ENCODE results near the gene RAB7B. TPM values are rescaled to one million over a fixed set of nuclear protein-coding genes. Genes with fewer than 3 reads are reported as not detected.

Gene RAB7B
- total RNA-seq, 1 experiment from 2014 or later: not detected

DNA sequence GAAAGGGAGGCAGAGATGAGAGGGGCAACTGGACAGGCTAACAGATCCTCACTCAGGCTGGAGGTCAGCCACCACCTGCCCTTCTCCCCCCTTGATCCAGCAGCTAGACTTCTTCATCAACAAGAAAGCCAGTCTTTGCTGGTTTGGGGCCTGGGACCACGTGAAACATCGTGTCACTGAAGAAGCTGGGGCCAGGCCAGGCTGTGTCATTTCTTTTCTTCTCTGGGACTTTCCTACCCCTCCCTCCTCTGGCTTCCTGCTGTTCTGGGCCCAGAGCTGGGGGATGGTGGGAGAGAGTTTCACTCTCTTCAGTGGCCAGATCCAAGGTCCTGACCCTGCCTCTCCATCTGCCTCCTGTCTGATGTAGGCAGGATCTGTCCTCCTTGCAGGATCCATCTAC is 41.8 kb downstream of the RAB7B start:
- H3K9me2 ChIP-seq (replicated peaks; ENCODE audit: insufficient read depth, low read length): no peaks in the 10 kb centered on the region
- H3K9me3 ChIP-seq (ENCODE audit: low read length): no peaks in the 10 kb centered on the region
- H3K4me1 ChIP-seq (ENCODE audit: low read length): peaks cover 9% of the 10 kb centered on the region
- H3K36me3 ChIP-seq (ENCODE audit: insufficient read depth, low read length): no peaks in the 10 kb centered on the region
- no peak for DNase-seq
- no peaks in the 10 kb centered on the region for H3K79me2 ChIP-seq (ENCODE audit: low read length)
- H3K9ac ChIP-seq (ENCODE audit: low read length): no peak overlapping the region
- H3K4me3 ChIP-seq (ENCODE audit: low read length): no peak overlapping the region
- H3K27ac ChIP-seq (ENCODE audit: low read length): no peak overlapping the region
- no peaks in the 10 kb centered on the region for H4K20me1 ChIP-seq (ENCODE audit: insufficient read depth, low read depth, low read length)
- no peaks in the 10 kb centered on the region for H3K27me3 ChIP-seq (ENCODE audit: low read length)
- H2AFZ ChIP-seq (ENCODE audit: low read length): no peak overlapping the region
- no peak overlapping the region for H3K4me2 ChIP-seq (ENCODE audit: low read depth, low read length, poor library complexity, severe bottlenecking)

GRCh38 chr1:205959789-205960188 is 43.4 kb downstream of the RAB7B start:
- no peak overlapping the region for H3K4me3 ChIP-seq (ENCODE audit: low read length)
- no peak overlapping the region for H3K4me2 ChIP-seq (ENCODE audit: low read depth, low read length, poor library complexity, severe bottlenecking)
- no peaks in the 10 kb centered on the region for H3K27me3 ChIP-seq (ENCODE audit: low read length)
- H2AFZ ChIP-seq (ENCODE audit: low read length): no peak overlapping the region
- H3K79me2 ChIP-seq (ENCODE audit: low read length): no peaks in the 10 kb centered on the region
- no peak for DNase-seq
- no peaks in the 10 kb centered on the region for H3K9me2 ChIP-seq (replicated peaks; ENCODE audit: insufficient read depth, low read length)
- H3K27ac ChIP-seq (ENCODE audit: low read length): no peak overlapping the region
- no peaks in the 10 kb centered on the region for H3K36me3 ChIP-seq (ENCODE audit: insufficient read depth, low read length)
- no peaks in the 10 kb centered on the region for H4K20me1 ChIP-seq (ENCODE audit: insufficient read depth, low read depth, low read length)
- no peaks in the 10 kb centered on the region for H3K9me3 ChIP-seq (ENCODE audit: low read length)
- H3K4me1 ChIP-seq (ENCODE audit: low read length): no peaks in the 10 kb centered on the region
- no peak overlapping the region for H3K9ac ChIP-seq (ENCODE audit: low read length)

DNA sequence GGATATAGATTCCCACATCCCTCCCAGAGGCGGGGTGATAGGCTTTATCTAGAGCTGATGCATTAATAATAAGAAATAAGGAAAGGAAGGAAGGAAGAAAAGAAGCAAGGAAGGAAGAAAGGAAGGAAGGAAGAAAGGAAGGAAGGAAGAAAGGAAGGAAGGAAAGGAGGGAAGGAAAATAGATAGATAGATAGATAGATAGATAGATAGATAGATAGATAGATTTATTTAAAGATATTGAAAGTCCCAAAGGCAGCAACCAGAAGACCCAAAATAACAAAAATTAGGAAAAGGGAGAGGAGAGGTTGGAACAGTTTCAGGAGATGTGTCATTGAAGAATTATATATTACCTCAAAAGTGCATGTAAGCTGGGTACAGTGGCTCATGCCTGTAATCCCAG is 47.7 kb downstream of the RAB7B start:
- Histone ChIP-seq H2AFZ (ENCODE audit: low read length) (no peak overlapping the region), H3K4me1 (ENCODE audit: low read length) (no peaks in the 10 kb centered on the region), H3K4me2 (ENCODE audit: low read depth, low read length, poor library complexity, severe bottlenecking) (no peak overlapping the region), H3K9ac (ENCODE audit: low read length) (no peak overlapping the region), H3K9me2 (replicated peaks; ENCODE audit: insufficient read depth, low read length) (no peaks in the 10 kb centered on the region), H3K36me3 (ENCODE audit: insufficient read depth, low read length) (no peaks in the 10 kb centered on the region), H3K27ac (ENCODE audit: low read length) (no peak overlapping the region), H3K79me2 (ENCODE audit: low read length) (no peaks in the 10 kb centered on the region), H4K20me1 (ENCODE audit: insufficient read depth, low read depth, low read length) (no peaks in the 10 kb centered on the region), H3K4me3 (ENCODE audit: low read length) (no peak overlapping the region), H3K9me3 (ENCODE audit: low read length) (no peaks in the 10 kb centered on the region), H3K27me3 (ENCODE audit: low read length) (no peaks in the 10 kb centered on the region)
- DNase-seq: no peak

- no peaks in the 10 kb centered on the region for H3K9me2 ChIP-seq (replicated peaks; ENCODE audit: insufficient read depth, low read length)
- no peak overlapping the region for H3K9ac ChIP-seq (ENCODE audit: low read length)
- H3K79me2 ChIP-seq (ENCODE audit: low read length): no peaks in the 10 kb centered on the region
- no peak overlapping the region for H3K4me3 ChIP-seq (ENCODE audit: low read length)
- no peaks in the 10 kb centered on the region for H3K9me3 ChIP-seq (ENCODE audit: low read length)
- no peak overlapping the region for H3K4me2 ChIP-seq (ENCODE audit: low read depth, low read length, poor library complexity, severe bottlenecking)
- no peaks in the 10 kb centered on the region for H3K4me1 ChIP-seq (ENCODE audit: low read length)
- no peaks in the 10 kb centered on the region for H4K20me1 ChIP-seq (ENCODE audit: insufficient read depth, low read depth, low read length)
- no peak overlapping the region for H3K27ac ChIP-seq (ENCODE audit: low read length)
- no peaks in the 10 kb centered on the region for H3K36me3 ChIP-seq (ENCODE audit: insufficient read depth, low read length)
- no peak for DNase-seq
- no peak overlapping the region for H2AFZ ChIP-seq (ENCODE audit: low read length)
- no peaks in the 10 kb centered on the region for H3K27me3 ChIP-seq (ENCODE audit: low read length)
Observed at GRCh38 chr1:205954819-205955404, 48.3 kb downstream of the RAB7B start.

DNA sequence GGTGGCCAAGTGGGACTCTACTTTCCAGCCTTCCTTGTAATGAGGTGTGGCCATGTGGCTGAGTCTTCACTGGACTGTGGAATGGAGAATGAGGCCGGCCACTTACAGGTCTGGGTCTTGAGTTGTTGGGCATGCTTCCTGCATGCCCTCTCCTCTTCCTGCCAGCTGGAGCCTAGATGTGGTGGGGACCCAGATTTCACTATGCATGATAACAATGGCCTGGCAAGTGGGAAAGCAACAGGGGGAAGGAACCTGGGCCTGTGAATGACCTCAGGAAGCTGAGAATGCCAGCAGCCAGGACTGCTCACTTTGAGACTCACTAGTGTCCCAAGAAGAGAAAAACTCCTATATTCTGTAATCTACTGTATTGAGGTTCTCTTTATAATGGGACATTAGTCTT is 51.4 kb downstream of the RAB7B start:
- Histone ChIP-seq H3K27me3 (ENCODE audit: low read length) (no peaks in the 10 kb centered on the region), H3K9me2 (replicated peaks; ENCODE audit: insufficient read depth, low read length) (no peaks in the 10 kb centered on the region), H3K9me3 (ENCODE audit: low read length) (no peaks in the 10 kb centered on the region), H3K4me3 (ENCODE audit: low read length) (no peak overlapping the region), H4K20me1 (ENCODE audit: insufficient read depth, low read depth, low read length) (no peaks in the 10 kb centered on the region), H3K27ac (ENCODE audit: low read length) (no peak overlapping the region), H2AFZ (ENCODE audit: low read length) (no peak overlapping the region), H3K36me3 (ENCODE audit: insufficient read depth, low read length) (no peaks in the 10 kb centered on the region), H3K79me2 (ENCODE audit: low read length) (no peaks in the 10 kb centered on the region), H3K4me2 (ENCODE audit: low read depth, low read length, poor library complexity, severe bottlenecking) (no peak overlapping the region), H3K4me1 (ENCODE audit: low read length) (no peaks in the 10 kb centered on the region), H3K9ac (ENCODE audit: low read length) (no peak overlapping the region)
- no peak for DNase-seq

DNA sequence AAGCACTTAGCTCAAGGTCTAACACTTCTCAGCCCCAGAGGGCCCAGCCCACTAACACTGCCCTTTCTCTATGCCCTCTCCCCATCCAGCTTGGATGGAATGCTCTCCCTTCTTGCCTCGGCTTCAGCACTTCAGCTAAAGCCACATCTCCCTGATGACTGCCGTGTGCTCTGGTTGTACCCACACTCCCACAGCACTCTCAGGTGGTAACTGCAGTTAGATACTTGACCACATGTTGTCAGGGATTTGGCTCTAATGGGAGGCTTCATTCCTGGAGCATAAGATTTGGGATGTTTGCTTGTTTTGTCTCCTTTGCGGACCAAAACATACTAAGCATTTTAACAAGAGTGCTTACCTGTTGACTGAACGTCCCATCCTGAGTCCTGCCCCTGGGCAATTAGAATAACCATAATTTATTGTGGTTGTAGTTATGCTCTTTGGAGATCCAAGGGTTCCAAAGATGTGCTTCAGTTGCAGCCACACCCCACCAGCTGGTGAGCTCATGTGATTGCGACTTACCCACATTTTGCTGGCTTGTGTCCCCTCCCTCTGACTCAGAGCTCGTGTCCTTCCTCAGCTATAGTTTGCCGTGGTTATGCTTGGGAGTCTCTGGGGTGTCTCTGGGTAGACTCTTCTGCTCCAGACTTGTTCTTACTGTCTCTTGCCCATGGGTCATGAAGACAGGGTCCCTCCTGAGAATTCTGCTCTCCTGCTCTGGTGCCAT is 52.2 kb downstream of the RAB7B start:
- DNase-seq: no peak
- Histone ChIP-seq H2AFZ (ENCODE audit: low read length) (no peak overlapping the region), H3K4me1 (ENCODE audit: low read length) (no peaks in the 10 kb centered on the region), H3K36me3 (ENCODE audit: insufficient read depth, low read length) (no peaks in the 10 kb centered on the region), H3K9me3 (ENCODE audit: low read length) (no peaks in the 10 kb centered on the region), H3K27me3 (ENCODE audit: low read length) (no peaks in the 10 kb centered on the region), H3K9me2 (replicated peaks; ENCODE audit: insufficient read depth, low read length) (no peaks in the 10 kb centered on the region), H3K9ac (ENCODE audit: low read length) (no peak overlapping the region), H3K79me2 (ENCODE audit: low read length) (no peaks in the 10 kb centered on the region), H3K27ac (ENCODE audit: low read length) (no peak overlapping the region), H3K4me3 (ENCODE audit: low read length) (no peak overlapping the region), H3K4me2 (ENCODE audit: low read depth, low read length, poor library complexity, severe bottlenecking) (no peak overlapping the region), H4K20me1 (ENCODE audit: insufficient read depth, low read depth, low read length) (no peaks in the 10 kb centered on the region)

- Histone ChIP-seq H3K9me3 (ENCODE audit: low read length) (no peaks in the 10 kb centered on the region), H3K9me2 (replicated peaks; ENCODE audit: insufficient read depth, low read length) (no peaks in the 10 kb centered on the region), H3K79me2 (ENCODE audit: low read length) (no peaks in the 10 kb centered on the region), H3K4me2 (ENCODE audit: low read depth, low read length, poor library complexity, severe bottlenecking) (no peak overlapping the region), H3K27ac (ENCODE audit: low read length) (no peak overlapping the region), H3K4me3 (ENCODE audit: low read length) (no peak overlapping the region), H3K36me3 (ENCODE audit: insufficient read depth, low read length) (no peaks in the 10 kb centered on the region), H2AFZ (ENCODE audit: low read length) (no peak overlapping the region), H3K27me3 (ENCODE audit: low read length) (no peaks in the 10 kb centered on the region), H3K9ac (ENCODE audit: low read length) (no peak overlapping the region), H3K4me1 (ENCODE audit: low read length) (no peaks in the 10 kb centered on the region), H4K20me1 (ENCODE audit: insufficient read depth, low read depth, low read length) (no peaks in the 10 kb centered on the region)
- no peak for DNase-seq
Observed at GRCh38 chr1:205950280-205950679, 52.9 kb downstream of the RAB7B start.

DNA sequence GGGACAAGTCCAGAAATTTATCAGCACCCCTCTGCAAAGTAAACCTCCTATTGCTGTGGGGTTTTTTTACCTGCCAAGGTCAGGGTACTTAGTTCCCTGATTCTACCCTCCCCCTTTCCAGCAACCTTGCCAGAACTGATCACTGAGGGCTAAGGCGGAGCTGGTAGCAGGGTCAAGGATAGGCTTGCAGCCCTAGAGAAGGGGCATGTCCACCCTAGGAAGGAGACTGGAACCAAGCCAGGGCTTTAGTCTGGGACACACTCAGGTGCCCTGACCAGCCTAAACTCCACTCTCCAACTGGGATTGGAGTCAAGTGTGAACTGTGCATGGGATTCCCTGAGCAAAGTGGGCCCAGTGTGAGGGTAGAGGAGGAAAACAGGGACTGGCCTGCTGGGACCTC is 53.4 kb downstream of the RAB7B start:
- Histone ChIP-seq H4K20me1 (ENCODE audit: insufficient read depth, low read depth, low read length) (no peaks in the 10 kb centered on the region), H3K79me2 (ENCODE audit: low read length) (no peaks in the 10 kb centered on the region), H3K4me2 (ENCODE audit: low read depth, low read length, poor library complexity, severe bottlenecking) (no peak overlapping the region), H3K9ac (ENCODE audit: low read length) (no peak overlapping the region), H2AFZ (ENCODE audit: low read length) (no peak overlapping the region), H3K9me2 (replicated peaks; ENCODE audit: insufficient read depth, low read length) (no peaks in the 10 kb centered on the region), H3K27ac (ENCODE audit: low read length) (no peak overlapping the region), H3K27me3 (ENCODE audit: low read length) (no peaks in the 10 kb centered on the region), H3K4me1 (ENCODE audit: low read length) (no peaks in the 10 kb centered on the region), H3K9me3 (ENCODE audit: low read length) (no peaks in the 10 kb centered on the region), H3K36me3 (ENCODE audit: insufficient read depth, low read length) (no peaks in the 10 kb centered on the region), H3K4me3 (ENCODE audit: low read length) (no peak overlapping the region)
- DNase-seq: no peak

Data from Karpas-422 (cell line).